ENCODE data around the gene GALM. TPM values are rescaled to one million over a fixed set of nuclear protein-coding genes. Genes with fewer than 3 reads are reported as not detected.

GALM gene
- total and polyA plus RNA-seq, 2 of the 8 experiments (the other 6 are each of a cell fraction or from before 2014, with no cell fraction given): 9.9 to 13.1 TPM

DNA sequence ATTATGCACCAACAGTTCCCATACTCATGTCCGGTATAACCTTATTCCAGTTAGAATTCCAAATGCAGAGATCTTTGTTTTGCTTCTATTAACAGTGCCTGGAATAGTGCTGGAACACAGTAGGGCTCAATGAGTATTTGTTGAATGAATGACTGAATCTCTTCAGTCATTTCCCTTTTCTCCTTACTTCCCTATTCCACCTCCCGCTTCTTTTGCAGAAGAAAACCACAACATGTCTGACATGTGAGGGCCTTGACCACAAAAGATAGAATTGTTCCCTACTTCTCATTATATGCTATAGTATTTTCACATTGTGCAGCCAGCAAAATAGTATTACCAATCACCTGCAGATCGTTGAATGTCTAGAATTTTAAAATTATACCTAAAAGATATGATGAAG lies 43.7 kb upstream of the GALM start:
- H4K8ac ChIP-seq (ENCODE audit: extremely low read depth, insufficient read depth, low read length): no peak overlapping the region
- FAIRE-seq (no peak), DNase-seq (ENCODE audit: low read depth in 1 of 2, low spot score in 2 of 2) (no peak)
- H3K79me2 ChIP-seq (ENCODE audit: control insufficient read depth in 1 of 2, insufficient read depth in 2 of 2, low read length in 2 of 2): no peaks in the 10 kb centered on the region
- no peak overlapping the region for H2BK120ac ChIP-seq (replicated peaks; ENCODE audit: low read depth, low read length)
- 91% methylated on average over 3 of the region's 3 CpGs; no CpG with 5 or more reads in 1 of the 2 experiments for WGBS, 2 experiments (ENCODE audit: extremely low coverage in 1 of 2, insufficient coverage in 1 of 2, insufficient read length in 1 of 2, insufficient replicate concordance in 2 of 2, low coverage in 1 of 2, low lambda C conversion rate in 2 of 2, missing lambda C conversion rate in 1 of 2)
- no peak overlapping the region for H2BK20ac ChIP-seq (ENCODE audit: low read length)
- no peaks in the 10 kb centered on the region for H4K20me1 ChIP-seq (replicated peaks in 1 of 2; ENCODE audit: control insufficient read depth in 1 of 2, insufficient read depth in 2 of 2, low read length in 2 of 2)
- H3K18ac ChIP-seq (ENCODE audit: extremely low read depth, low read length): no peak overlapping the region
- ChIA-PET POLR2A (ENCODE audit: partially characterized antibody) (no interaction called here), CTCF (ENCODE audit: partially characterized antibody) (no interaction called here)
- H2BK5ac ChIP-seq (ENCODE audit: low read depth, low read length): no peak overlapping the region
- H3K4me3 ChIP-seq (ENCODE audit: extremely low read depth in 1 of 4, insufficient read depth in 2 of 4, low read depth in 3 of 4, low read length in 4 of 4): no peak overlapping the region
- H3K4me1 ChIP-seq (replicated peaks in 1 of 4; ENCODE audit: control insufficient read depth in 3 of 4, insufficient read depth in 4 of 4, low read length in 3 of 4): no peaks in the 10 kb centered on the region
- no peaks in the 10 kb centered on the region for H3K9me3 ChIP-seq (ENCODE audit: insufficient read depth in 2 of 2, low read depth in 1 of 2, low read length in 1 of 2)
- H3K23me2 ChIP-seq (ENCODE audit: low read depth, low read length): no peaks in the 10 kb centered on the region
- H3K56ac ChIP-seq (replicated peaks; ENCODE audit: insufficient read length, low read depth, low read length): no peak overlapping the region
- H3K4me2 ChIP-seq (ENCODE audit: insufficient read depth in 1 of 2, low read depth in 2 of 2, low read length in 2 of 2): no peak overlapping the region
- H4K91ac ChIP-seq (replicated peaks; ENCODE audit: insufficient read length, low read length): no peak overlapping the region
- H3K79me1 ChIP-seq (ENCODE audit: low read depth, low read length): no peaks in the 10 kb centered on the region
- H3K9ac ChIP-seq (replicated peaks in 1 of 4; ENCODE audit: extremely low read depth in 1 of 4, low read depth in 3 of 4, low read length in 3 of 4): no peak overlapping the region
- no peak overlapping the region for H3K4ac ChIP-seq (replicated peaks; ENCODE audit: insufficient read length, low read depth, low read length)
- H2BK15ac ChIP-seq (ENCODE audit: low read length): no peak overlapping the region
- H3K14ac ChIP-seq (ENCODE audit: insufficient read length): no peak overlapping the region
- H2AK5ac ChIP-seq (ENCODE audit: low read depth, low read length): no peak overlapping the region
- no peaks in the 10 kb centered on the region for H3K36me3 ChIP-seq (ENCODE audit: control insufficient read depth in 2 of 4, insufficient read depth in 4 of 4, low read length in 3 of 4)
- H3K27ac ChIP-seq (ENCODE audit: low read depth, low read length): no peak overlapping the region
- H2AFZ ChIP-seq (ENCODE audit: low read length): no peak overlapping the region
- H3K23ac ChIP-seq (ENCODE audit: insufficient read length): no peak overlapping the region
- no peak overlapping the region for H4K5ac ChIP-seq (ENCODE audit: insufficient read length, low read depth, low read length)
- no peak overlapping the region for H2BK12ac ChIP-seq (ENCODE audit: low read depth, low read length)
- no peaks in the 10 kb centered on the region for H3K27me3 ChIP-seq (replicated peaks in 1 of 4; ENCODE audit: control insufficient read depth in 3 of 4, extremely low read depth in 1 of 4, insufficient read depth in 3 of 4, low read length in 3 of 4)
- TF ChIP-seq, protein P1, sequence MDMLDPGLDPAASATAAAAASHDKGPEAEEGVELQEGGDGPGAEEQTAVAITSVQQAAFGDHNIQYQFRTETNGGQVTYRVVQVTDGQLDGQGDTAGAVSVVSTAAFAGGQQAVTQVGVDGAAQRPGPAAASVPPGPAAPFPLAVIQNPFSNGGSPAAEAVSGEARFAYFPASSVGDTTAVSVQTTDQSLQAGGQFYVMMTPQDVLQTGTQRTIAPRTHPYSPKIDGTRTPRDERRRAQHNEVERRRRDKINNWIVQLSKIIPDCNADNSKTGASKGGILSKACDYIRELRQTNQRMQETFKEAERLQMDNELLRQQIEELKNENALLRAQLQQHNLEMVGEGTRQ (IDR thresholded peaks at IDR 0.05; ENCODE audit: low read length): no peak
- no peak for TF ChIP-seq POLR2A (IDR thresholded peaks at IDR 0.05; ENCODE audit: control extremely low read depth in 1 of 2, low read depth in 2 of 2, low read length in 2 of 2)
- TF ChIP-seq EP300 (IDR thresholded peaks at IDR 0.05; ENCODE audit: borderline replicate concordance in 1 of 2, low read depth in 2 of 2, low read length in 2 of 2): no peak
- no peak for TF ChIP-seq GABPA (IDR thresholded peaks at IDR 0.05; ENCODE audit: borderline replicate concordance, insufficient read depth, low read length)
- TF ChIP-seq, protein P2, sequence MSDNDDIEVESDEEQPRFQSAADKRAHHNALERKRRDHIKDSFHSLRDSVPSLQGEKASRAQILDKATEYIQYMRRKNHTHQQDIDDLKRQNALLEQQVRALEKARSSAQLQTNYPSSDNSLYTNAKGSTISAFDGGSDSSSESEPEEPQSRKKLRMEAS (IDR thresholded peaks at IDR 0.05): no peak
- no peak for TF ChIP-seq CBX8 (IDR thresholded peaks at IDR 0.05; ENCODE audit: borderline replicate concordance, low read depth, low read length)
- no peak for TF ChIP-seq EZH2 (IDR thresholded peaks at IDR 0.05; ENCODE audit: low read depth, low read length, severe bottlenecking)
- TF ChIP-seq, protein P3, sequence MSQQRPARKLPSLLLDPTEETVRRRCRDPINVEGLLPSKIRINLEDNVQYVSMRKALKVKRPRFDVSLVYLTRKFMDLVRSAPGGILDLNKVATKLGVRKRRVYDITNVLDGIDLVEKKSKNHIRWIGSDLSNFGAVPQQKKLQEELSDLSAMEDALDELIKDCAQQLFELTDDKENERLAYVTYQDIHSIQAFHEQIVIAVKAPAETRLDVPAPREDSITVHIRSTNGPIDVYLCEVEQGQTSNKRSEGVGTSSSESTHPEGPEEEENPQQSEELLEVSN (IDR thresholded peaks at IDR 0.05): no peak
- no peak for TF ChIP-seq RNF2 (IDR thresholded peaks at IDR 0.05; ENCODE audit: borderline replicate concordance, low read depth, low read length, missing control alignments, poor library complexity, severe bottlenecking)
- no peak for TF ChIP-seq JUN (IDR thresholded peaks at IDR 0.05; ENCODE audit: low read depth, low read length)
- no peak for TF ChIP-seq SIX5 (IDR thresholded peaks at IDR 0.05; ENCODE audit: low read depth, low read length)
- no peak for TF ChIP-seq ZNF274 (IDR thresholded peaks at IDR 0.05; ENCODE audit: borderline replicate concordance, extremely low read depth, low read length)
